HUES6 (cell line): ENCODE data around the gene TMEM161B.
"Not testable (repeated sequence)": the region's sequence is repeated elsewhere in the genome, so short reads cannot be mapped to it uniquely, and the experiment has no call there.

Experiments used
- H3K27ac ChIP-seq: 2 replicates; pipeline ENCODE4 v1.7.0; 2013; ENCODE audit warnings: low read depth, mild to moderate bottlenecking, low read length, inconsistent platforms
- H3K27me3 ChIP-seq: 2 replicates; pipeline ENCODE4 v1.6.1; 2013; ENCODE audit warnings: low read length; ENCODE audit not compliant: control insufficient read depth, insufficient read depth
- H3K36me3 ChIP-seq: 2 replicates; pipeline ENCODE4 v1.6.1; 2013; ENCODE audit warnings: low read length; ENCODE audit not compliant: control insufficient read depth, insufficient read depth
- H3K4me1 ChIP-seq: 2 replicates; pipeline ENCODE4 v1.6.1; 2013; ENCODE audit warnings: low read length; ENCODE audit not compliant: control insufficient read depth, insufficient read depth
- H3K4me3 ChIP-seq: 2 replicates; pipeline ENCODE4 v1.5.1; 2013; ENCODE audit warnings: low read depth, low read length
- H3K9ac ChIP-seq: one replicate; pipeline ENCODE4 v1.6.1; 2013; ENCODE audit warnings: mild to moderate bottlenecking, low read length
- H3K9me3 ChIP-seq: 2 replicates; pipeline ENCODE4 v1.6.1; 2013; ENCODE audit warnings: low read depth, low read length; ENCODE audit not compliant: control insufficient read depth, insufficient read depth

TMEM161B gene

DNA sequence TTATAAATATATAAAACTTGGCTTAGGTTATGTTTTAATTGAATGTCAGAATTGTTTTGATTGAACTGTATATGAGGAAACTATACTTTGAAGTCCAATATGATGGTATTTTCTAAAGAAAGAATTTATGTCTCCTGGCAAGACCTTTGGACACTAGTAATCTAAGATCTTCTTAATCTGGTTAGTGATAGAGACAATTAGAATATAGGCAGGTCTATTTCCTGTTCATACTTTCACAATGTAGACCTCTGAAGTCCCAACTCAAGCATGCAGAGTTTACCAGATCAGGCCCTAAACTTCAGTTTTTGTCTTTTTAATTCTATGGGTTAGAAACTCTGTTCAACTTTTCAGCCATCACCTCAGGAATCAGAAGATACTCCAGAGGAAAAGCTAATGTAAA lies 6.9 kb upstream of the TMEM161B start:
- Histone ChIP-seq H3K4me1 (peaks cover under 1% of the 10 kb centered on the region; the same call in 1 of the 2 replicates), H3K9ac (no peak overlapping the region), H3K27ac (no peak overlapping the region), H3K36me3 (peaks cover 48% of the 10 kb centered on the region), H3K9me3 (no peaks in the 10 kb centered on the region), H3K27me3 (no peaks in the 10 kb centered on the region), H3K4me3 (no peak overlapping the region)

DNA sequence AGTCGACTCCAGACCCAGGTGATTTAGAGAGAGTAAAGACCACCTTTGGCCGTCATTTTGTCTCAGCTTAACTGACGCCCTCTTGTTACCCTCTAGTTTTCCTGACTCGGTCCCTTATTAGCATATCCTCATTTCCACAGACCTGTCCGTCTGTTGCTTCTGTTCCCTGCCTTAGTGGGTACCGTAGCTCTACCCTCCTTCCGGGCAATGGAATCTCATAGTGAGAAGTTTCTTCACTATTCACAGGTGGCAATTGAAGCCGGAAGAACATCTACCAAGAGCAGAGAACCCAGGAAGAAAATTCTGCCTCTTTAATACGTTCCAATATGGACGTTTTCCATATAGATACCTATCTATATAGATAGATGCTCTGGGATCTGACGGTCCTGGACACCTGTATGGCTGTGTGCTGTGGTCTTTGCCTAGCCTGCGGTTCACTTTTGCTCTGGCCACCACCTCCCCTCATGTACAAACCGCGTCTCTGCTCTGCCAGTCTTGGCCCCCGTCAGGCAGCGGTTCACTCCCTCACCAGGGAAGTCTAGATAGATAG lies 652 bp upstream of the TMEM161B start:
- Histone ChIP-seq H3K27ac (no peak overlapping the region; the same call in 1 of the 2 replicates), H3K27me3 (no peaks in the 10 kb centered on the region), H3K4me3 (peak overlapping the region; percentile 90), H3K9me3 (peaks cover 17% of the 10 kb centered on the region), H3K36me3 (peaks cover 39% of the 10 kb centered on the region), H3K4me1 (peaks cover 9% of the 10 kb centered on the region), H3K9ac (peak overlapping the region; percentile 65)

DNA sequence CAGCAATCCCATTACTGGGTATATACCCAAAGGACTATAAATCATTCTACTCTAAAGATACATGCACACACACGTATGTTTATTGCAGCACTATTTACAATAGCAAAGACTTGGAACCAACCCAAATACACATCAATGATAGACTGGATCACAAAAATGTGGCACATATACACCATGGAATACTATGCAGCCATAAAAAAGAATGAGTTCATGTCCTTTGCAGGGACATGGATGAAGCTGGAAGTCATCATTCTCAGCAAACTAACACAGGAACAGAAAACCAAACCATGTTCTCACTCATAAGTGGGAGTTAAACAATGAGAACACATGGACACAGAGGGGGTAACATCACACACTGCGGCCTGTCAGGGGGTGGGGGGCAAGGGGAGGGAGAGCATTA lies 4.1 kb downstream of the TMEM161B start:
- H3K27ac ChIP-seq, H3K36me3 ChIP-seq, H3K9ac ChIP-seq, H3K27me3 ChIP-seq, H3K4me1 ChIP-seq, H3K4me3 ChIP-seq: not testable (repeated sequence)
- peaks cover 17% of the 10 kb centered on the region for H3K9me3 ChIP-seq

DNA sequence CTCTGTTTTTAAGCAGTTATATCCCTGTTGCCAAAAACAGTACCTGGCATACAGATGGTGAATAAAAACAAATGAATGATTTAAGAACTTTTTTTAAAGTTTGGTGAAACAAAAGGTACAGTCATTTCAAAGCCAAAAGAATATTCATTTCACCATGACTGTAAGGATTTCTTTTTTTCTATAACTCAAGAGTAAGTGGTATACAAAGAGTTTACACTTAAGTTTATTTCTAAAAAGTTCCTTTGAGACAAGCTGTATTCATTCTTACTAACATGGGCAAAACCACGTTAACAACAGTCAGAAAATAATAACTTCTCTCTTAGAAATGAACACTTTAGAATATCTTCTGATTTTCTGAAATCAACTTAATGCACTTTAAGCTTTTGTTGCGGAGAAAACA lies 5.3 kb downstream of the TMEM161B start:
- peaks cover 8% of the 10 kb centered on the region for H3K4me1 ChIP-seq
- peaks cover 8% of the 10 kb centered on the region for H3K36me3 ChIP-seq
- H3K4me3 ChIP-seq, result no peak overlapping the region
- H3K9ac ChIP-seq, result no peak overlapping the region
- H3K27ac ChIP-seq, result no peak overlapping the region
- no peaks in the 10 kb centered on the region for H3K27me3 ChIP-seq
- H3K9me3 ChIP-seq, result peaks cover 17% of the 10 kb centered on the region

DNA sequence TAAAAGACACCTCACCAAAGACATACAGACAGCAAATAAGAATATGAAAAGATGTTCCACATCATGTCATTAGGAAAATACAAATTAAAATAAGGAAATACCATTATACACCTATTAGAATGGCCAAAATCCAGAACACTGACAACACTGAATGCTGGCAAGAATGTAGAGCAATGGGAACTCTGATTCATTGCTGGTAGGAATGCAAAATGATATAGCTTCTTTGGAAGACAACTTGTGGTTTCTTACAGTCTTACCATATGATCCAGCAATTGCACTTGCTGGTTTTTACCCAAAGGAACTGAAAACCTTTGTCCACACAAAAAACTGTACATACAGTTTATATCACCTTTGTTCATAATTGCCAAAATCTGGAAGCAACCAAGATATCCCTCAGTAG lies 6.5 kb downstream of the TMEM161B start:
- H3K4me3 ChIP-seq, result no peak overlapping the region
- no peak overlapping the region for H3K9ac ChIP-seq
- peaks cover 17% of the 10 kb centered on the region for H3K9me3 ChIP-seq
- no peaks in the 10 kb centered on the region for H3K27me3 ChIP-seq
- peaks cover 8% of the 10 kb centered on the region for H3K36me3 ChIP-seq
- H3K4me1 ChIP-seq, result peaks cover 20% of the 10 kb centered on the region
- H3K27ac ChIP-seq, result no peak overlapping the region

DNA sequence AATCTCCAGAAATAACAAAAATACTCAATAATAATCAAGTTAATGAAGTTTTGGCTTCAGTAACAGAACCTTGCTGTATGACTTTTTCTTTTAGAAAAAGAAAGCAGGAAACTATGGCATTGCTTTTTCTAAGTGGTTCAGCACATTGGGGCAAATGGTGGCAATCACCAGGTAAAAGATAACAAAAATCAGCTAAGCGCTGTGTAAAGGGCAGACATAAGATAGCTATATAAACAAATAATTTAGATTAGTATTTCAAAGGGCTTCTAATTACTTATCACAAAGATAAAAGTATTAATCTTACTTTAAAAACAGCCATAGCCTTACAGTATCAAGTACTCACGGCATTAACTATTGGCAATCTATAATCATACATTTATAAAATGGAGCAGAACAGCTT lies 10.0 kb downstream of the TMEM161B start:
- Histone ChIP-seq H3K27ac (0 out of 2 replicates have a peak overlapping the region, but pooled peaks have one; percentile 64), H3K4me1 (peaks cover 40% of the 10 kb centered on the region), H3K9me3 (no peaks in the 10 kb centered on the region), H3K9ac (no peak overlapping the region), H3K4me3 (no peak overlapping the region), H3K36me3 (no peaks in the 10 kb centered on the region), H3K27me3 (no peaks in the 10 kb centered on the region)

DNA sequence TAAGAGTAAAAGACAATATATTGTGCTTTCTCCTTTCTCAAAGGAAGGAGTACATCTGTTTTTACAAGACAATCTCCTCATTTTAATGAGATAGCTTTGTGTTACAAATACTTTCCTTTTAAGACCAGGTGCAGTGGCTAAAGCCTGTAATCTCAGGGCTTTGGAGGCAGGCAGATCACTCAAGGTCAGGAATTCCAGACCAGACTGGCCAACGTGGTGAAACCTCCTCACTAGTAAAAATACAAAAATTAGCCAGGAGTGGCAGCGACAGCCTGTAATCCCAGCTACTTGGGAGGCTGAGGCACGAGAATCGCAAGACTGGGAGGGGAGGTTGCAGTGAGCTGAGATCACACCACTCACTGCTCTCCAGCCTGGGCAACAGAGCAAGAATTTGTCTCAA lies 11.8 kb downstream of the TMEM161B start:
- Histone ChIP-seq H3K9ac (no peak overlapping the region), H3K4me3 (peak overlapping the region; percentile 13; the same call in 1 of the 2 replicates), H3K9me3 (no peaks in the 10 kb centered on the region), H3K27me3 (no peaks in the 10 kb centered on the region), H3K36me3 (no peaks in the 10 kb centered on the region), H3K4me1 (peaks cover 40% of the 10 kb centered on the region), H3K27ac (peak overlapping the region; percentile 64)

DNA sequence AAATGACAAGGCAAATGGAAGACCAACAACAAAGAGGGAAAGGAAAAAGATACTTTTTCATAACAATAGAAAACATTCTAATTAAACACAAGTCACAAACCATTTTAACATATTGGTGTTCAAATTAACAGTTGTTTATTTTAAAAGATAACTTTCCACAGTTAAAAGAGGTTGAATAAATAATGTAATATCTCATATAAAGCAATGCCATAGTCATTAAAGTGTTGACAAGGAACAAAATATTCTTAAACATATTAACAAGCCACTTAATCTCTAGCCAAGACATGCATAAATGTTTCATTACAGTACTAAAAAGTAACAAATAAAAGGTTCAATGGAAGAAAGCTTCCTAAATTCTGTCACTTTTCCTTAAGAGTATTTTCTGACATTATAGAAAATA lies 12.6 kb downstream of the TMEM161B start:
- H3K27me3 ChIP-seq, result no peaks in the 10 kb centered on the region
- H3K4me3 ChIP-seq, result peak overlapping the region; percentile 13; the same call in 1 of the 2 replicates
- H3K9me3 ChIP-seq, result no peaks in the 10 kb centered on the region
- H3K36me3 ChIP-seq, result no peaks in the 10 kb centered on the region
- peak overlapping the region; percentile 64 for H3K27ac ChIP-seq
- no peak overlapping the region for H3K9ac ChIP-seq
- H3K4me1 ChIP-seq, result peaks cover 40% of the 10 kb centered on the region

DNA sequence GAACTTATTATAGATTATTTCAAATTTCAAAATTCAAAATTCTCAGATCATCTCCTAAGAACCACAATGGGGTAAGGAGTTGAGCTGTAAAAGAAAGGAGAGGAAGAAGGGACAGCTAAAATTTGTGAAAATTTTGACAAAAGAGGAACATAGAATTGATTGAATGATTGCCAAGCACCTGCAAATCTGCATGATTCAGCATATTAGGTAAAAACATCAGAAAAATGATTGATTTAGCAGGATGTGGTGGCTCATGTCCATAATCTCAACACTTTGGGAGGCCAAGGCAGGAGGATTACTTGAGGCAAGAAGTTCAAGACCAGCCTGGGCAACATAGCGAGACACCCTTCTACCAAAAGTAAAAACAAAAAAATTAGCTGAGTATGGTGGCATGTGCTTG lies 14.3 kb downstream of the TMEM161B start:
- no peak overlapping the region for H3K4me3 ChIP-seq
- peaks cover 37% of the 10 kb centered on the region for H3K4me1 ChIP-seq
- no peak overlapping the region for H3K27ac ChIP-seq
- no peaks in the 10 kb centered on the region for H3K36me3 ChIP-seq
- H3K9me3 ChIP-seq, result no peaks in the 10 kb centered on the region
- H3K9ac ChIP-seq, result no peak overlapping the region
- no peaks in the 10 kb centered on the region for H3K27me3 ChIP-seq

DNA sequence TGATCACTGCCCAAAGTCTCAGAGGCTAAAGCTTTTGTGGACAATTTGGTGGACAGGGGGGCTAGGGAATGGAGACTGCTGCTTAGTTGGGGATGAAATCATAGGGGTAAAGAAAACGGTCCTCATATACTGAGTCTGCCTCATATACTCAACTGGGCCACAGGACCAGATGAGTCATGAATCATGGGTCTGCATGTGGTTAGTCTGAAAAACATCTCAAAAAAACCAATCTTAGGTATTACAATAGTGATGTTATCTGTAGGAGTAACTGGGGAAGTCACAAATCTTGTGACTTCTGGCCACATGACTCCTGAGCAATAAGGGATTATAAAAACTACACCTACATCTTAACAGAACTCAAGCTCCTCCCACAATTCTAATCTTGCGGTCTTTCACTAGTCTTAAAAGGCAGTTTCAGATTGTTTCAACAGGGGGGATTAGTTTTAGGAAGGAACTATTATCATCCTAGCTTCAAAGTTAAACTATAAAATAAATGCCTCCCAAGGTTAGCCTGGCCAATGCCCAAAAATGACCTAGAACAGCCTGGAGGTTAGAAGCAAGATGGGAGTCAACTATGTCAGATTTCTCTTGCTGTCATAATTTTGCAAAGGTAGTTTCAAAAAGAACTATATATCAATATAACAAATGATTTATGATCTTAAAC lies 17.5 kb downstream of the TMEM161B start:
- H3K9me3 ChIP-seq, result no peaks in the 10 kb centered on the region
- no peak overlapping the region for H3K27ac ChIP-seq
- H3K4me1 ChIP-seq, result peaks cover 38% of the 10 kb centered on the region
- H3K36me3 ChIP-seq, result no peaks in the 10 kb centered on the region
- H3K4me3 ChIP-seq, result no peak overlapping the region
- H3K27me3 ChIP-seq, result no peaks in the 10 kb centered on the region
- no peak overlapping the region for H3K9ac ChIP-seq

DNA sequence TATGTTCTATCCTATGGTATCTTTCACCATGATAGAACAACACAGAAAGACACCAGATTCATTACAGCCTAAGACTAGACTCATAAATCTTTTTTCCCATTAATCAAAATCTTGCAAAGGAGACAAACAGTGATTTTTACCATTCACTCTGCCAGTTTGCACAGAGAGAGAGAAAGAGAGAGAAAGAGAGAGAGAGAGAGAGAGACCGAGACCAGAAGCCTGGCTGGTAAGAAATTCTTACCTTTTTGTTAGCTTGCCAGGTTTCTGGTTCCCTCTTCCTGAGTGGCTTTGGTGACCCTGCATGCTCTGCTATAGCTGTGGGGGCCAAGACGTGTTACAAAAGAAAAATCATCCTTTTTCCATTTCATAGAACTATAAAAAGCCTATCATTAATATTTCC lies 18.6 kb downstream of the TMEM161B start:
- H3K36me3 ChIP-seq, result no peaks in the 10 kb centered on the region
- H3K4me1 ChIP-seq, result peaks cover 37% of the 10 kb centered on the region
- H3K9me3 ChIP-seq, result no peaks in the 10 kb centered on the region
- no peak overlapping the region for H3K27ac ChIP-seq
- H3K4me3 ChIP-seq, result no peak overlapping the region
- H3K9ac ChIP-seq, result no peak overlapping the region
- no peaks in the 10 kb centered on the region for H3K27me3 ChIP-seq
